T-cell (primary cell): ENCODE data around the gene SSRP1. TPM values are rescaled to one million over a fixed set of nuclear protein-coding genes. Genes with fewer than 3 reads are reported as not detected.
"Not testable (repeated sequence)": the region's sequence is repeated elsewhere in the genome, so short reads cannot be mapped to it uniquely, and the experiment has no call there.

Experiments used
- ATAC-seq, 4 experiments: fragments of 200-7000 bp in 3 of 4; fragments of 150-1000 bp in 1 of 4; cut with Tn5 transposase; replicated peaks in 1 of 4; 1 replicate in 3 of 4; 2 replicates in 1 of 4; pipeline ENCODE4 v1.10.0; 2021; ENCODE audit warnings: moderate library complexity in 3 of 4, mild to moderate bottlenecking in 2 of 4, moderate number of reproducible peaks in 1 of 4
- CTCF ChIA-PET, 2 donors: fragments of 300-600 bp; sonication (Branson Sonifier 250); formaldehyde crosslinking; loops; one replicate each; lab custom pipeline; 2022; ENCODE audit warnings: antibody characterized with exemption in 2 of 2; lab: Charles Lee
- POLR2A ChIA-PET, 2 donors: fragments of 300-600 bp; sonication (Branson Sonifier 250); formaldehyde crosslinking; loops; one replicate each; lab custom pipeline; 2022; ENCODE audit warnings: antibody characterized with exemption in 2 of 2; lab: Charles Lee
- DNase-seq, 35 experiments: peaks; one replicate each; pipeline versions ENCODE4 v3.0.0 to v3.0.0-alpha.2; 2013 to 2023
- H3K27ac ChIP-seq: one replicate; pipeline ENCODE4 v1.5.1; 2013; ENCODE audit warnings: low read length
- H3K27me3 ChIP-seq, 2 experiments: replicated peaks in 1 of 2; 1 replicate in 1 of 2; 2 replicates in 1 of 2; pipeline versions ENCODE4 v1.6.1 to v1.7.0; 2013; ENCODE audit warnings: low read length in 1 of 2, mixed read lengths in 1 of 2; ENCODE audit not compliant: control insufficient read depth in 2 of 2, insufficient read depth in 2 of 2; ENCODE audit errors: extremely low read depth in 1 of 2
- H3K36me3 ChIP-seq, 2 donors: 1 replicate in 1 of 2; 2 replicates in 1 of 2; pipeline versions ENCODE4 v1.6.1 to v1.7.0; 2013; ENCODE audit warnings: low read length in 1 of 2; ENCODE audit not compliant: control insufficient read depth in 2 of 2, insufficient read depth in 1 of 2; ENCODE audit errors: extremely low read depth in 1 of 2
- H3K4me1 ChIP-seq, 2 experiments: 1 replicate in 1 of 2; 2 replicates in 1 of 2; pipeline versions ENCODE4 v1.6.1 to v1.7.0; 2013; ENCODE audit warnings: low read length in 2 of 2, mixed read lengths in 1 of 2; ENCODE audit not compliant: insufficient read depth in 2 of 2, control insufficient read depth in 1 of 2; ENCODE audit errors: extremely low read depth in 1 of 2
- H3K4me3 ChIP-seq, 2 donors: 1 replicate in 1 of 2; 2 replicates in 1 of 2; pipeline versions ENCODE4 v1.5.1 to v1.7.0; 2013; ENCODE audit warnings: mild to moderate bottlenecking in 2 of 2, low read length in 1 of 2, moderate library complexity in 1 of 2; ENCODE audit not compliant: control insufficient read depth in 1 of 2; ENCODE audit errors: extremely low read depth in 1 of 2
- H3K9me3 ChIP-seq: 2 replicates; pipeline ENCODE4 v1.7.0; 2013
- H3K27ac Mint-ChIP-seq, 2 donors: one replicate each; pipeline ENCODE4 v1.8.0; 2020 to 2021; ENCODE audit warnings: mild to moderate bottlenecking in 2 of 2, mixed read lengths in 2 of 2
- H3K27me3 Mint-ChIP-seq, 2 donors: one replicate each; pipeline ENCODE4 v1.8.0; 2021 to 2022; ENCODE audit warnings: mixed read lengths in 2 of 2
- H3K36me3 Mint-ChIP-seq: one replicate; pipeline ENCODE4 v1.8.0; 2021; ENCODE audit warnings: mixed read lengths
- H3K4me1 Mint-ChIP-seq, 3 donors: one replicate each; pipeline ENCODE4 v1.8.0; 2020 to 2022; ENCODE audit warnings: mixed read lengths in 3 of 3, mild to moderate bottlenecking in 1 of 3
- H3K4me3 Mint-ChIP-seq, 3 donors: one replicate each; pipeline ENCODE4 v1.8.0; 2020 to 2022; ENCODE audit warnings: mild to moderate bottlenecking in 3 of 3, mixed read lengths in 3 of 3, moderate library complexity in 3 of 3
- H3K9me3 Mint-ChIP-seq, 3 donors: one replicate each; pipeline ENCODE4 v1.8.0; 2020 to 2022; ENCODE audit warnings: mixed read lengths in 3 of 3
- WGBS: methylation state at CpG from one replicate; pipeline ENCODE4 v1.1.5; 2013; ENCODE audit warnings: missing lambda C conversion rate; ENCODE audit not compliant: insufficient coverage; 5-methylcytosine and 5-hydroxymethylcytosine counted together
- total RNA-seq, 35 experiments: library from RNA in 6 of 35; stranded (reverse) in 6 of 35; fragments of 120-200 nt in 1 of 35; gene quantifications; one replicate each; pipeline versions ENCODE4 v1.2.1 to v1.2.4 and lab custom pipeline; 2013 to 2026

The SSRP1 gene
- total RNA-seq, 5 donors from 2014 or later (not counting 1 experiment from before 2014, with no cell fraction given), result 50.2 to 78.1 (median 75.7) TPM

DNA sequence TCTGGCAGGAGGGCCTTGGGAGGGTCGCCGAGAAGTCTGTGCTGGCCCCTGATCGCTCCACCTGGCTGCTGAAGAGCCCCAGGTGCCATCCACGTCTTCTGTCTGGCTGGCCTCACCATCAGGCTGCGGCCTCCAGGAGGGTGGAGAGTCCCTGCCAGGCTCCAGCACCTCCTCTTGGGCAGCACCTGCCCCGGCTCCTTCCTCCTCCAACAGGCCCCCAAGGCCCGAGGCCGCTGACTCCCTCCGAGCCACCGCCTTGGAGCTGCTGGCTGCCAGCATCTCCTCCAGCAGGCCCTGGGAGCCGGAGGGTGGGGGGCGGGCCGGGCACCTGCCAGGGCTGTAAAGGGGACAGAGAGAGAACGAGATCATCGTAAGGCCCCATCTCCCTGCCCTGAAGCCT lies 33.2 kb downstream of the SSRP1 start:
- H3K9me3 Mint-ChIP-seq, result peaks cover 0 to 15% (median 8%) of the 10 kb centered on the region in 3 donors
- peaks cover 0 to 5% (median 0%) of the 10 kb centered on the region in 3 donors for H3K4me1 Mint-ChIP-seq
- CTCF ChIA-PET, result no interaction called here
- H3K36me3 ChIP-seq, result peaks cover 3 to 14% of the 10 kb centered on the region in 2 donors
- no peak for DNase-seq
- no peak overlapping the region for H3K27ac Mint-ChIP-seq
- no peaks in the 10 kb centered on the region for H3K27me3 Mint-ChIP-seq
- peaks cover 55% of the 10 kb centered on the region for H3K36me3 Mint-ChIP-seq
- POLR2A ChIA-PET, result interaction anchor here in 1 of 2 donors (0.5 kb wide), 1 partner anchor 992 kb away, joined by 4 read pairs; no protein-coding TSS in a partner anchor
- H3K27me3 ChIP-seq, result no peaks in the 10 kb centered on the region
- H3K4me3 ChIP-seq, result no peak overlapping the region
- ATAC-seq, result no peak
- 88% methylated on average over 15 of the region's 15 CpGs for WGBS
- no peak overlapping the region for H3K4me3 Mint-ChIP-seq
- H3K9me3 ChIP-seq, result no peaks in the 10 kb centered on the region
- no peak overlapping the region for H3K27ac ChIP-seq
- no peaks in the 10 kb centered on the region for H3K4me1 ChIP-seq

DNA sequence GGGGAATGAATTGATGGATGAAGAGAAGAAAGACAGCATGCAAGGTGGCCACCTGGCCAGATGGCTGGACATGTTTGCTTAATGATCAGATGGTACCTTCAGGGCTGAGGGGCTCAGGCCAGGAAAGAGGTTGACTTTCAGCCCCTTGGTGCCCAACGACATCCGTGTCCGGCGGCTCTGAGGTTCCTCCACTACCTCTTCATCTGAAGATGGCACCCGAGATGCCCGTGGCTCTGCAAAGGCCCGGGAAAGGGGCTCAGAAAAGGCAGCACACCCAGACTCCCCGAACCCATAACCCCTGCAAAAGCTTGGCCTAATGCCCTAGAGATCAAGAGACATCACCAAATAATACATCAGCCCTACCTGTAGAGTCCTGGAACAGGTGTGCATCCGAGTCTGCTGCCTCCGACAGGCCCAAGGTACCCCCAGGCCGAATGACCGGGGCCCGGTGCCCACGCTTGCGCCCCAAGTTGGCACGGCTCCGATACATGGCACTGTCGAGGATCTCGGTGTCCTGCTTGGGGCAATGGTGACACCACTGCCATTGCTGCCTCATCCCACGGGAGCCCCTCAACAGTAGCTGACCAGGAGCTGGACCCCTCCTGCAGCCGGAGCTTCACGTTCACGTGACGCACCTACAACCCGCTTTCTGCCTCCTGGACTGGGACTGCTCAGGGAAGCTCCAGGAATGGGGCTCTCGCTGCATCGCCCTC lies 33.8 kb downstream of the SSRP1 start:
- H3K9me3 Mint-ChIP-seq, result peaks cover 0 to 16% (median 8%) of the 10 kb centered on the region in 3 donors
- H3K36me3 Mint-ChIP-seq, result peaks cover 57% of the 10 kb centered on the region
- Histone ChIP-seq H3K4me1 (no peaks in the 10 kb centered on the region), H3K27ac (no peak overlapping the region), H3K36me3 (peaks cover 3 to 14% of the 10 kb centered on the region in 2 donors), H3K9me3 (no peaks in the 10 kb centered on the region), H3K4me3 (no peak overlapping the region), H3K27me3 (no peaks in the 10 kb centered on the region)
- ATAC-seq, result no peak
- H3K4me3 Mint-ChIP-seq, result no peak overlapping the region
- WGBS, result 92% methylated on average over 22 of the region's 27 CpGs
- POLR2A ChIA-PET, result no interaction called here
- H3K4me1 Mint-ChIP-seq, result no peaks in the 10 kb centered on the region
- CTCF ChIA-PET, result interaction anchor here in 1 of 2 donors (0.5 kb wide), 1 partner anchor 216 kb away, joined by 6 read pairs; no protein-coding TSS in a partner anchor
- no peak overlapping the region for H3K27ac Mint-ChIP-seq
- no peaks in the 10 kb centered on the region for H3K27me3 Mint-ChIP-seq
- DNase-seq, result no peak

DNA sequence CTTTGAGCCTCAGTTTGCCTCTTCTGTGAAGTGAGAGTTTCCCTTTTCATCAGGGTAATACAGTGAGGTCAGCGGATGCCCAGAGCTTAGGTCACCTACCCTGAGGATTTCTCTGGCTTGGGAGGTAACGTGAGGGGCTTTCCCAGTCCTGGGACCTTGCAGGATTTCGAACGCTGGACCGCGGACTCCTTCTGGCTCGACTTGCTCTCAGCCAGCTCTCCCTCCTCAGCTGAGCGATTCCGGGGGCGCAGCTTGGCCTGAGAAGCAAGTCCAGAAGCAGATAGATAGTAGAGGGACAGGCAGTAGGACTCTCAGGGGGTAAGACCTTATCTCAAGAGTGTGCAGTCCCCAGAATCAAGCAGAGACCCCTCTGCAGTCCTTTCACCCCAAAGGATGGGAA lies 34.9 kb downstream of the SSRP1 start:
- Mint-ChIP-seq H3K27me3 (no peaks in the 10 kb centered on the region), H3K36me3 (peaks cover 62% of the 10 kb centered on the region), H3K9me3 (peaks cover 0 to 23% (median 8%) of the 10 kb centered on the region in 3 donors), H3K27ac (no peak overlapping the region), H3K4me3 (no peak overlapping the region), H3K4me1 (no peaks in the 10 kb centered on the region)
- 95% methylated on average over 7 of the region's 10 CpGs for WGBS
- Histone ChIP-seq H3K27ac (no peak overlapping the region), H3K4me3 (no peak overlapping the region), H3K36me3 (peaks cover 3 to 14% of the 10 kb centered on the region in 2 donors), H3K27me3 (no peaks in the 10 kb centered on the region), H3K9me3 (no peaks in the 10 kb centered on the region), H3K4me1 (no peaks in the 10 kb centered on the region)
- ChIA-PET POLR2A (no interaction called here), CTCF (interaction anchor here in 1 of 2 donors (0.5 kb wide), 1 partner anchor 217 kb away, joined by 6 read pairs; no protein-coding TSS in a partner anchor)
- ATAC-seq, result no peak
- no peak for DNase-seq

DNA sequence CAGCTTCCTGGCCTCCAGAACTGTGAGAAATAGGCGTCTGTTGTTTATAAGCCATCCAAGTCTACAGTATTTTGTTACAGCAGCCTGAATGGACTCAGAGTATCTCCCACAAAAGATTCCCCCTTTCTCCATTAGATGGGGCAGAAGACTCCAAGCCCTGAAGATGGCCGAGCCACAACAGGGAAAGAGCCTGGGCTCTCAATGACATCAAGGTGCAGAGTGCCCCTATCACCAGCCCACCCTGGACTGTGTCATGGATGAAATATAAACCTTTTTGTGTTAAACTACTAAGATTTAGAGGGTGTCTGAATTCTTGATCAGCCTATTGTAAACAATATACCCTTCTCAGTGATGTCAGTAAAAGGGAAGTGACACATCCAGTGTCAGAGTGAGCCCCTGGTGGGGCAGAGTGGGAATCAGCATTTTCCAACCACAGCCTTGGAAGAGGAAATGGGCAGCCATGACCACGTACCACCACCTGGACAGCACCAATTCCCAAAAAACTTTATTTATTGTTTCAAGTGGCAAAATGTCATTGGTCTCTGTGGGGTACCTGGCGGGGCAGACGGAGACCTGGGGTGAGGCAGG lies 36.4 kb downstream of the SSRP1 start:
- WGBS, result no CpG with 5 or more reads among the region's 5 CpGs
- ChIA-PET POLR2A (interaction anchor here in 1 of 2 donors (0.7 kb wide), 1 partner anchor 33 kb away, joined by 8 read pairs; no protein-coding TSS in a partner anchor), CTCF (no interaction called here)
- no peak overlapping the region for H3K4me3 Mint-ChIP-seq
- H3K27ac Mint-ChIP-seq, result no peak overlapping the region
- H3K4me1 Mint-ChIP-seq, result no peaks in the 10 kb centered on the region
- H3K27me3 Mint-ChIP-seq, result no peaks in the 10 kb centered on the region
- Histone ChIP-seq H3K27me3 (peaks cover 0 to 5% of the 10 kb centered on the region in 2 experiments), H3K27ac (no peak overlapping the region), H3K36me3 (peaks cover 3 to 14% of the 10 kb centered on the region in 2 donors), H3K9me3 (no peaks in the 10 kb centered on the region), H3K4me1 (no peaks in the 10 kb centered on the region), H3K4me3 (no peak overlapping the region)
- peaks cover 62% of the 10 kb centered on the region for H3K36me3 Mint-ChIP-seq
- DNase-seq (no peak), ATAC-seq (no peak)
- peaks cover 0 to 23% (median 8%) of the 10 kb centered on the region in 3 donors for H3K9me3 Mint-ChIP-seq

DNA sequence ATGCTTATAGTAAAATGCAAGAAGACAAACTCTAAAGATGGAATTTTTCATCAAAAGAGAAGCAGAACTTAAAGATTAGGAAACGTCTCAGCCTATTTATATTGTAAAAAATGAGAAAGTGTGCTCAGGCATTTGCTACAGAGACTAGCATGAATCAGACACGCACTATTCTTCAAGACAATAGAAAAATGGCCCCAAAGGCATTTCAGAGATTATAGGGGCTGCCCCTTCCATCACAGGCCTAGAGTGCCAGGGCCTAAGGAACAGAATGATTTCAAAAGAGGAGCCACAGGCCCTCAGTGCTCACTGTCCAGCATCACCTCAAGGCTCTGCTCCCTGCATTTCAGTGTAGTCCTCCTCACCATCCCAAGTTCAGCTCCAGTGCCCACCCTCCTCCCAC lies 38.5 kb downstream of the SSRP1 start:
- Histone ChIP-seq H3K36me3 (peaks cover 3 to 14% of the 10 kb centered on the region in 2 donors), H3K4me3 (no peak overlapping the region), H3K27me3 (peaks cover 0 to 5% of the 10 kb centered on the region in 2 experiments), H3K27ac (no peak overlapping the region), H3K9me3 (no peaks in the 10 kb centered on the region), H3K4me1 (no peaks in the 10 kb centered on the region)
- Mint-ChIP-seq H3K4me3 (no peak overlapping the region), H3K27me3 (no peaks in the 10 kb centered on the region), H3K4me1 (no peaks in the 10 kb centered on the region), H3K27ac (no peak overlapping the region), H3K9me3 (peaks cover 0 to 23% (median 8%) of the 10 kb centered on the region in 3 donors), H3K36me3 (peaks cover 52% of the 10 kb centered on the region)
- WGBS, result 100% methylated on average over 1 of the region's 2 CpGs
- ATAC-seq (no peak), DNase-seq (no peak)
- ChIA-PET POLR2A (no interaction called here), CTCF (no interaction called here)

DNA sequence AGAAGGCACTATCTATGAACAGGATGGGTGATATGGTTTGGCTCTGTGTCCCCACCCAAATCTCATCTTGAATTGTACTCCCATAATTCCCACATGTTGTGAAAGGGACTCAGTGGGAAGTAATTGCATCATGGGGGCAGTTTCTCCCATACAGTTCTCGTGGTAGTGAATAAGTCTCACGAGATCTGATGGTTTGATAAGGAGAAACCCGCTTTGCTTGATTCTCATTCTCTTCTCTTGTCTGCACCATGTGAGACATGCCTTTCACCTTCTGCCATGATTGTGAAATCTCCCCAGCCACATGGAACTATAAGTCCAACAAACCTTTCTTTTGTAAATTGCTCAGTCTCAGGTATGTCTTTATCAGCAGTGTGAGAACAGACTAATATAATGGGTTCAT lies 39.5 kb downstream of the SSRP1 start:
- no CpG with 5 or more reads among the region's 3 CpGs for WGBS
- H3K27ac ChIP-seq, H3K27me3 Mint-ChIP-seq, H3K4me3 ChIP-seq, ATAC-seq, H3K27me3 ChIP-seq, H3K4me3 Mint-ChIP-seq, CTCF ChIA-PET, H3K4me1 ChIP-seq, H3K4me1 Mint-ChIP-seq, H3K27ac Mint-ChIP-seq, DNase-seq, H3K9me3 ChIP-seq, POLR2A ChIA-PET: not testable (repeated sequence)
- peaks cover 0 to 23% (median 8%) of the 10 kb centered on the region in 3 donors for H3K9me3 Mint-ChIP-seq
- H3K36me3 Mint-ChIP-seq, result peaks cover 42% of the 10 kb centered on the region
- H3K36me3 ChIP-seq, result peaks cover 3 to 14% of the 10 kb centered on the region in 2 donors
